22Rv1 (cell line): ENCODE data around the gene IL36G.

Experiments
- ZFX ChIP-seq: fragments of 450-650 bp; IDR thresholded peaks from 2 replicates; pipeline ENCODE4 v1.6.1; 2017; ENCODE audit warnings: antibody characterized with exemption, borderline replicate concordance
- TF ChIP-seq, protein P1 (sequence below): fragments of 450-650 bp; IDR thresholded peaks from 2 replicates; pipeline ENCODE4 v1.5.1; 2017; ENCODE audit warnings: mild to moderate bottlenecking

- TF ChIP-seq, protein P1, sequence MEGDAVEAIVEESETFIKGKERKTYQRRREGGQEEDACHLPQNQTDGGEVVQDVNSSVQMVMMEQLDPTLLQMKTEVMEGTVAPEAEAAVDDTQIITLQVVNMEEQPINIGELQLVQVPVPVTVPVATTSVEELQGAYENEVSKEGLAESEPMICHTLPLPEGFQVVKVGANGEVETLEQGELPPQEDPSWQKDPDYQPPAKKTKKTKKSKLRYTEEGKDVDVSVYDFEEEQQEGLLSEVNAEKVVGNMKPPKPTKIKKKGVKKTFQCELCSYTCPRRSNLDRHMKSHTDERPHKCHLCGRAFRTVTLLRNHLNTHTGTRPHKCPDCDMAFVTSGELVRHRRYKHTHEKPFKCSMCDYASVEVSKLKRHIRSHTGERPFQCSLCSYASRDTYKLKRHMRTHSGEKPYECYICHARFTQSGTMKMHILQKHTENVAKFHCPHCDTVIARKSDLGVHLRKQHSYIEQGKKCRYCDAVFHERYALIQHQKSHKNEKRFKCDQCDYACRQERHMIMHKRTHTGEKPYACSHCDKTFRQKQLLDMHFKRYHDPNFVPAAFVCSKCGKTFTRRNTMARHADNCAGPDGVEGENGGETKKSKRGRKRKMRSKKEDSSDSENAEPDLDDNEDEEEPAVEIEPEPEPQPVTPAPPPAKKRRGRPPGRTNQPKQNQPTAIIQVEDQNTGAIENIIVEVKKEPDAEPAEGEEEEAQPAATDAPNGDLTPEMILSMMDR = no peak
- no peak for TF ChIP-seq ZFX
Observed at GRCh38 chr2:112979731-112980130, 1.9 kb downstream of the IL36G start.
